ENCODE data around the gene PCDH9. TPM values are rescaled to one million over a fixed set of nuclear protein-coding genes. Genes with fewer than 3 reads are reported as not detected.

PCDH9 gene
- total RNA-seq, 1 experiment from 2014 or later = 5.8 TPM

DNA sequence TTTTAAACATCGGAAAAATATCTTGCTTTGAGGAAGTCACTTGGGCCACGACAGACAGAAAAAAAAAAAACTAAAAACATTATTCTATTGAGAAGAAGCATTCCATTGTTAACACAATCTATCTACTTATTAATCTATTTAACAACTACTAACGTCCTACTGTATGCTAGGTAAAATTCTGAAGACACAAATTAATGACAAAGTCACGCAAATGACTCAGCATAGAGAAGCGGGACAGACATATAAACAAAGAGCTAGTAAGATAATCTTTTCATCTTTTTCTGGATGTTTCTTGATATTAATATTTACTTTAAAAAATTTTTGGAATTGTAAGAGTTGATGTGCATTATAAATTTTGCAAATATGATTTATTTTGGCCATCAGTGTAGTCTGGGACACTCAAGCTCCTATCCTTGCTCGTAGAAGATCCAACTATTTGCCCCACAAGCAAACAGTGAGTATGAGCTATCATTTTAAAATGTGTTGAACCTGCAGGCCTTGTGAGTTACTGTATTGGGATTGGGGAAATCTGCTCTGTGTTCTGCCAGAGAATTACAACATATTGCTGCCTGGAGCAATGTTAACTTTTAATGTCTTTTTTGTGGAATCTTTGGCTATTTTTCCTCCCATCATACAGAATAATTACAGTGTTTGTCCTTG lies 109.1 kb downstream of the PCDH9 start:
- H3K27ac ChIP-seq (ENCODE audit: low read depth, low read length, poor library complexity, severe bottlenecking) = no peak overlapping the region
- no peak overlapping the region for H3K4me3 ChIP-seq (ENCODE audit: low read depth, low read length, poor library complexity, severe bottlenecking)
- no peak for DNase-seq (ENCODE audit: low spot score)
- no peaks in the 10 kb centered on the region for H3K9me3 ChIP-seq (ENCODE audit: low read depth, low read length, poor library complexity, severe bottlenecking)
- intact Hi-C loops (cut with micrococcal nuclease; ENCODE audit: unreplicated experiment) = no loop called here
- H3K4me1 ChIP-seq (ENCODE audit: insufficient read depth, low read length, poor library complexity, severe bottlenecking) = no peaks in the 10 kb centered on the region
- no peak for TF ChIP-seq EZH2 (IDR thresholded peaks at IDR 0.05; ENCODE audit: borderline replicate concordance, low read depth, low read length, poor library complexity, severe bottlenecking)
- TF ChIP-seq, protein P1, sequence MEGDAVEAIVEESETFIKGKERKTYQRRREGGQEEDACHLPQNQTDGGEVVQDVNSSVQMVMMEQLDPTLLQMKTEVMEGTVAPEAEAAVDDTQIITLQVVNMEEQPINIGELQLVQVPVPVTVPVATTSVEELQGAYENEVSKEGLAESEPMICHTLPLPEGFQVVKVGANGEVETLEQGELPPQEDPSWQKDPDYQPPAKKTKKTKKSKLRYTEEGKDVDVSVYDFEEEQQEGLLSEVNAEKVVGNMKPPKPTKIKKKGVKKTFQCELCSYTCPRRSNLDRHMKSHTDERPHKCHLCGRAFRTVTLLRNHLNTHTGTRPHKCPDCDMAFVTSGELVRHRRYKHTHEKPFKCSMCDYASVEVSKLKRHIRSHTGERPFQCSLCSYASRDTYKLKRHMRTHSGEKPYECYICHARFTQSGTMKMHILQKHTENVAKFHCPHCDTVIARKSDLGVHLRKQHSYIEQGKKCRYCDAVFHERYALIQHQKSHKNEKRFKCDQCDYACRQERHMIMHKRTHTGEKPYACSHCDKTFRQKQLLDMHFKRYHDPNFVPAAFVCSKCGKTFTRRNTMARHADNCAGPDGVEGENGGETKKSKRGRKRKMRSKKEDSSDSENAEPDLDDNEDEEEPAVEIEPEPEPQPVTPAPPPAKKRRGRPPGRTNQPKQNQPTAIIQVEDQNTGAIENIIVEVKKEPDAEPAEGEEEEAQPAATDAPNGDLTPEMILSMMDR (conservative IDR thresholded peaks at IDR 0.05; ENCODE audit: low read depth, low read length) = no peak
- CTCF ChIA-PET = no interaction called here
- no peaks in the 10 kb centered on the region for H3K27me3 ChIP-seq (replicated peaks; ENCODE audit: insufficient read depth, low read depth, low read length, poor library complexity)
- BruUV-seq (replicated peaks) = no TSS peak
- H3K36me3 ChIP-seq (ENCODE audit: insufficient read depth, low read length, poor library complexity, severe bottlenecking) = no peaks in the 10 kb centered on the region
- POLR2A ChIA-PET (ENCODE audit: low non-redundant PET) = no interaction called here

DNA sequence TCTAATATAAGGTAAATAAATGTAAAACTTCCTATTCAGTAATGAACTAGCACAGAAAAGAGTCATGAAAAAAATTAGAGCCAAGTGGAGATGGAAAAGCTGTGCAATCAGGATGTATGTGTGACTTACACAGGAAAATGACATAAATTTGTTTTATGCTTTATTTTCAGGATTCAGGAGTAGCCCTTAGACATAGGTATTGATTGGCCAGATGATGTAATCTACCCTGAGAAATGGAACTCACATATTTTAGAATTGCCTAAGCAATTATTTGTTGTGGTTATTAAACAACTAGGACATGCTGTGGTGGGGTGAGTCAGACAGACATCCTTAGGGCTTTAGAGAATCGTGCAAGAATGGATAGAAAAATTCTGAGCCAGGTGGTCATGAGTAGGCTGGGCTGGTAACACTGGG lies 110.6 kb downstream of the PCDH9 start:
- Histone ChIP-seq H3K4me3 (ENCODE audit: low read depth, low read length, poor library complexity, severe bottlenecking) (no peak overlapping the region), H3K4me1 (ENCODE audit: insufficient read depth, low read length, poor library complexity, severe bottlenecking) (no peaks in the 10 kb centered on the region), H3K27ac (ENCODE audit: low read depth, low read length, poor library complexity, severe bottlenecking) (no peak overlapping the region), H3K9me3 (ENCODE audit: low read depth, low read length, poor library complexity, severe bottlenecking) (no peaks in the 10 kb centered on the region), H3K27me3 (replicated peaks; ENCODE audit: insufficient read depth, low read depth, low read length, poor library complexity) (no peaks in the 10 kb centered on the region), H3K36me3 (ENCODE audit: insufficient read depth, low read length, poor library complexity, severe bottlenecking) (no peaks in the 10 kb centered on the region)
- no TSS peak for BruUV-seq (replicated peaks)
- POLR2A ChIA-PET (ENCODE audit: low non-redundant PET) = no interaction called here
- CTCF ChIA-PET = no interaction called here
- TF ChIP-seq, protein P1 (conservative IDR thresholded peaks at IDR 0.05; ENCODE audit: low read depth, low read length) = no peak
- no peak for TF ChIP-seq EZH2 (IDR thresholded peaks at IDR 0.05; ENCODE audit: borderline replicate concordance, low read depth, low read length, poor library complexity, severe bottlenecking)
- intact Hi-C loops (cut with micrococcal nuclease; ENCODE audit: unreplicated experiment) = no loop called here
- DNase-seq (ENCODE audit: low spot score) = no peak

DNA sequence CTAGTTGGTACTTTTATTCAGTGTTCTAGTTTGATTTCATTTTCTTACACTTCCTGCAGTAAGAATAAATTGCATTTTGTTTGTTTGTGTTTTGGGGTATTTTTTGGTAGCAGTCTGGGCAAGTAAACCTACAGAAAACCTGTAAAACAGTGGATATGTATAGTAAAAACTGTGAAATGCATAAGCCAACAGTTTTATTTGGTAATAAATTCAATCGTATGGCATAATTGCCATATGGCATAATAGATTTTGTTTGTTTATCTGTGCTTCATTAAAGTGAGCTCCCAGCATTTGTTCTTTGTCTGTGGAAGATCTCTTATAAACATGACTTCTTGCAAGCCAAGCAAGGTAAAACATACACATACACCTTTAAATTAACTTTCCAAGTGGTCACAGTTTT lies 111.9 kb downstream of the PCDH9 start:
- no peak overlapping the region for H3K27ac ChIP-seq (ENCODE audit: low read depth, low read length, poor library complexity, severe bottlenecking)
- H3K4me1 ChIP-seq (ENCODE audit: insufficient read depth, low read length, poor library complexity, severe bottlenecking) = no peaks in the 10 kb centered on the region
- no peak overlapping the region for H3K4me3 ChIP-seq (ENCODE audit: low read depth, low read length, poor library complexity, severe bottlenecking)
- no peaks in the 10 kb centered on the region for H3K9me3 ChIP-seq (ENCODE audit: low read depth, low read length, poor library complexity, severe bottlenecking)
- no TSS peak for BruUV-seq (replicated peaks)
- H3K36me3 ChIP-seq (ENCODE audit: insufficient read depth, low read length, poor library complexity, severe bottlenecking) = no peaks in the 10 kb centered on the region
- ChIA-PET POLR2A (ENCODE audit: low non-redundant PET) (no interaction called here), CTCF (no interaction called here)
- no peak for DNase-seq (ENCODE audit: low spot score)
- intact Hi-C loops (cut with micrococcal nuclease; ENCODE audit: unreplicated experiment) = no loop called here
- no peaks in the 10 kb centered on the region for H3K27me3 ChIP-seq (replicated peaks; ENCODE audit: insufficient read depth, low read depth, low read length, poor library complexity)
- no peak for TF ChIP-seq EZH2 (IDR thresholded peaks at IDR 0.05; ENCODE audit: borderline replicate concordance, low read depth, low read length, poor library complexity, severe bottlenecking)
- TF ChIP-seq, protein P1 (conservative IDR thresholded peaks at IDR 0.05; ENCODE audit: low read depth, low read length) = no peak

Measured in A673 (cell line).